Neuronal stem cell (in vitro differentiated cells): Measurements from ENCODE around the gene ARFGAP1.

Experiments used
- DNase-seq: peaks from one replicate; pipeline ENCODE4 v3.0.0-alpha.2; 2013; ENCODE audit warnings: low spot score
- H2AFZ ChIP-seq: one replicate; pipeline ENCODE4 v1.6.1; 2013; ENCODE audit warnings: mild to moderate bottlenecking, low read length, inconsistent platforms
- H2AK5ac ChIP-seq: 2 replicates; pipeline ENCODE4 v1.6.1; 2013; ENCODE audit warnings: low read depth, mild to moderate bottlenecking, inconsistent platforms, low read length, moderate library complexity, mixed read lengths
- H2BK120ac ChIP-seq: 2 replicates; pipeline ENCODE4 v1.6.1; 2013; ENCODE audit warnings: low read depth, mild to moderate bottlenecking, inconsistent platforms, low read length, moderate library complexity, mixed read lengths
- H2BK12ac ChIP-seq: one replicate; pipeline ENCODE4 v1.6.1; 2013; ENCODE audit warnings: low read length, inconsistent platforms
- H2BK15ac ChIP-seq: 2 replicates; pipeline ENCODE4 v1.6.1; 2013; ENCODE audit warnings: mild to moderate bottlenecking, low read length, inconsistent platforms, mixed read lengths
- H2BK5ac ChIP-seq: one replicate; pipeline ENCODE4 v1.6.1; 2013; ENCODE audit warnings: inconsistent platforms, mild to moderate bottlenecking, low read length, moderate library complexity
- H3K14ac ChIP-seq: one replicate; pipeline ENCODE4 v1.6.1; 2013; ENCODE audit warnings: low read length, inconsistent platforms
- H3K18ac ChIP-seq: 2 replicates; pipeline ENCODE4 v1.6.1; 2013; ENCODE audit warnings: low read length, inconsistent platforms
- H3K23ac ChIP-seq: 2 replicates; pipeline ENCODE4 v1.6.1; 2013; ENCODE audit warnings: low read depth, mild to moderate bottlenecking, mixed read lengths, low read length, inconsistent platforms; ENCODE audit not compliant: poor library complexity
- H3K27ac ChIP-seq: replicated peaks from 3 replicates; pipeline ENCODE4 v1.5.1; 2013; ENCODE audit warnings: low read length, inconsistent platforms
- H3K27me3 ChIP-seq, 3 experiments: 2 replicates each; pipeline ENCODE4 v1.6.1; 2013; ENCODE audit warnings: low read length in 3 of 3, mild to moderate bottlenecking in 2 of 3, inconsistent platforms in 1 of 3, low read depth in 1 of 3, mixed read lengths in 1 of 3, moderate library complexity in 1 of 3; ENCODE audit not compliant: control insufficient read depth in 3 of 3, insufficient read depth in 3 of 3
- H3K36me3 ChIP-seq, 2 donors: replicated peaks in 1 of 2; 2 replicates each; pipeline ENCODE4 v1.6.1; 2013; ENCODE audit warnings: low read length in 2 of 2; ENCODE audit not compliant: control insufficient read depth in 2 of 2, insufficient read depth in 2 of 2
- H3K4ac ChIP-seq: 2 replicates; pipeline ENCODE4 v1.6.1; 2013; ENCODE audit warnings: inconsistent platforms, mild to moderate bottlenecking, low read length, moderate library complexity
- H3K4me1 ChIP-seq, 2 donors: 1 replicate in 1 of 2; 2 replicates in 1 of 2; pipeline ENCODE4 v1.6.1; 2013; ENCODE audit warnings: low read length in 2 of 2, low read depth in 1 of 2; ENCODE audit not compliant: control insufficient read depth in 2 of 2, insufficient read depth in 1 of 2
- H3K4me2 ChIP-seq: one replicate; pipeline ENCODE4 v1.6.1; 2013; ENCODE audit warnings: mild to moderate bottlenecking, low read length, inconsistent platforms; ENCODE audit not compliant: insufficient read depth, poor library complexity, severe bottlenecking
- H3K4me3 ChIP-seq, 2 donors: 2 replicates each; pipeline ENCODE4 v1.5.1; 2013; ENCODE audit warnings: low read length in 2 of 2, mild to moderate bottlenecking in 2 of 2, inconsistent platforms in 1 of 2, moderate library complexity in 1 of 2
- H3K79me1 ChIP-seq: one replicate; pipeline ENCODE4 v1.6.1; 2013; ENCODE audit warnings: low read depth, mild to moderate bottlenecking, inconsistent platforms, low read length, moderate library complexity
- H3K9ac ChIP-seq: one replicate; pipeline ENCODE4 v1.6.1; 2013; ENCODE audit warnings: mild to moderate bottlenecking, low read depth, low read length, inconsistent platforms; ENCODE audit not compliant: poor library complexity
- H3K9me3 ChIP-seq, 2 donors: replicated peaks in 1 of 2; 2 replicates each; pipeline versions ENCODE3 to v1.6.1; 2013; ENCODE audit warnings: low read length in 2 of 2, mild to moderate bottlenecking in 2 of 2, inconsistent platforms in 1 of 2, low read depth in 1 of 2, mixed read lengths in 1 of 2, moderate library complexity in 1 of 2; ENCODE audit not compliant: control insufficient read depth in 2 of 2, insufficient read depth in 1 of 2
- H4K8ac ChIP-seq: one replicate; pipeline ENCODE4 v1.6.1; 2013; ENCODE audit warnings: low read depth, mild to moderate bottlenecking, inconsistent platforms, low read length, moderate library complexity
- H4K91ac ChIP-seq: one replicate; pipeline ENCODE4 v1.6.1; 2013; ENCODE audit warnings: low read length, low read depth, mild to moderate bottlenecking, inconsistent platforms; ENCODE audit not compliant: poor library complexity
- WGBS, 2 donors: extraction: QIAGEN DNeasy Blood & Tissue Kit; methylation state at CpG; one replicate each; pipeline ENCODE4 v1.1.7; 2013; ENCODE audit warnings: missing lambda C conversion rate in 2 of 2, mixed read lengths in 1 of 2; ENCODE audit not compliant: insufficient read length in 2 of 2, insufficient replicate concordance in 1 of 2; ENCODE audit errors: extremely low coverage in 2 of 2; 5-methylcytosine and 5-hydroxymethylcytosine counted together

ARFGAP1 gene

GRCh38 chr20:63238031-63238430, 34.6 kb upstream of the ARFGAP1 start:
- H3K4ac ChIP-seq: no peak overlapping the region

DNA sequence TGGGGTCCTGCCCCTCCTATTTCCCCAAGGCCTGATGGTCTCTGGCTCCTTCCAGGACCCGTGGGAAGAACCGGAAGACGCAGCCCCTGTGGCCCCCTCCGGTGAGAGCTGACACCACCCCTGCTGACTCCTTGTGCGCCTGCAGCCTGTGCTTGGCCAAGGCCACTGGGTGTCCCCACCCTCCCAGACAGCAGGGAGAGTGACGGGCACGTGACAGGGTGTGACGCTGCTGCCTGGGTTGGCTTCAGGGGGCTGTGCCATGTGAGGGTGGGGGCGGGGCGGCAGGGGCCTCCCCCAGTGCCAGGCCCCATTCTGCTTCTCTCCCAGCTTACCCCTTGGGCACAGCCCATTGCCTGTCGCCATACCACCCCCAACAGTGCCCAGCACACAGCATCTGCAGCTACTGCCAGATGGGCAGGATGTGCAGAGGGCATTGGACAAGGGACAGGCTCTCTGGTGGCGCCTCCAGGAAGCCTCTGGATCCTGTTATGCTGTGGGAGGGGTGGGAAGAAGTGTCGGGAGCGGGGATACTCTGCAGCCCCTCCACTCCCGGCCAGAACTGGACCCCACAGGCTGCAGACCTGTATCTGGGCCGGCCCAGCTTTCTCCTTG, 34.0 kb upstream of the ARFGAP1 start:
- Histone ChIP-seq H3K9me3 (no peaks in the 10 kb centered on the region), H2AK5ac (peak overlapping the region; percentile 89), H3K18ac (peak overlapping the region; percentile 48), H3K79me1 (no peaks in the 10 kb centered on the region), H3K9ac (no peak overlapping the region), H4K91ac (no peak overlapping the region), H3K4me2 (no peak overlapping the region), H2BK15ac (no peak overlapping the region), H3K4me3 (no peak overlapping the region), H3K4ac (no peak overlapping the region), H3K23ac (peak overlapping the region; percentile 95), H2BK5ac (peak overlapping the region; percentile 6), H3K4me1 (peaks cover 11 to 34% of the 10 kb centered on the region in 2 donors), H3K27ac (no peak overlapping the region), H3K36me3 (no peaks in the 10 kb centered on the region), H3K27me3 (no peaks in the 10 kb centered on the region), H4K8ac (no peak overlapping the region), H3K14ac (no peak overlapping the region), H2AFZ (no peak overlapping the region), H2BK120ac (no peak overlapping the region), H2BK12ac (no peak overlapping the region)
- no CpG with 5 or more reads among the region's 16 CpGs for WGBS, 2 donors
- no peak for DNase-seq

More at GRCh38 chr20:63238031-63238430, 34.6 kb upstream of the ARFGAP1 start:
- Histone ChIP-seq H3K14ac (no peak overlapping the region), H2AFZ (no peak overlapping the region), H3K23ac (no peak overlapping the region), H2AK5ac (no peak overlapping the region), H3K27ac (no peak overlapping the region), H3K79me1 (no peaks in the 10 kb centered on the region), H3K4me3 (no peak overlapping the region), H2BK15ac (no peak overlapping the region), H2BK5ac (peak overlapping the region; percentile 6), H3K18ac (no peak overlapping the region), H3K27me3 (no peaks in the 10 kb centered on the region), H2BK12ac (no peak overlapping the region), H2BK120ac (no peak overlapping the region), H3K4me1 (peaks cover 11 to 38% of the 10 kb centered on the region in 2 donors), H4K91ac (no peak overlapping the region), H3K36me3 (no peaks in the 10 kb centered on the region), H3K4me2 (no peak overlapping the region), H4K8ac (no peak overlapping the region), H3K9me3 (no peaks in the 10 kb centered on the region), H3K9ac (no peak overlapping the region)
- WGBS, 2 donors: no CpG with 5 or more reads among the region's 10 CpGs
- DNase-seq: no peak

DNA sequence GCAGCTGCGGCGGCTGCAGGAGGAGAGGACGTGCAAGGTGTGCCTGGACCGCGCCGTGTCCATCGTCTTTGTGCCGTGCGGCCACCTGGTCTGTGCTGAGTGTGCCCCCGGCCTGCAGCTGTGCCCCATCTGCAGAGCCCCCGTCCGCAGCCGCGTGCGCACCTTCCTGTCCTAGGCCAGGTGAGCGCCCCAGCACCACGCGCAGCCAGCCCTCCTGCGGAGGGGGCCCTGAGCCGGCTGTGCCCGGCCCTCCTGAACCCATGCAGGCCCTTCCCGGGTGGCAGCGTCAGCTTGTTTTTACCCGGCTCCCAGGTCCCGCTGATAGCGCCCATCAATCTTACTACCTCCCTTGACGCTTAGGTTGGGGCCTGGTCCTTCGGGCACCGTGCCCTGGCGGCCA, 33.2 kb upstream of the ARFGAP1 start:
- Histone ChIP-seq H4K8ac (no peak overlapping the region), H4K91ac (no peak overlapping the region), H3K4me1 (peaks cover 11 to 33% of the 10 kb centered on the region in 2 donors), H3K9me3 (no peaks in the 10 kb centered on the region), H3K36me3 (no peaks in the 10 kb centered on the region), H3K27me3 (no peaks in the 10 kb centered on the region), H2BK15ac (no peak overlapping the region), H3K79me1 (no peaks in the 10 kb centered on the region), H2BK12ac (no peak overlapping the region), H2BK5ac (peak overlapping the region; percentile 8), H3K9ac (no peak overlapping the region), H3K27ac (no peak overlapping the region), H2AK5ac (peak overlapping the region; percentile 89), H2BK120ac (no peak overlapping the region), H3K4me3 (no peak overlapping the region), H3K23ac (peak overlapping the region; percentile 93), H3K14ac (no peak overlapping the region), H2AFZ (no peak overlapping the region), H3K4ac (no peak overlapping the region), H3K18ac (peak overlapping the region; percentile 57), H3K4me2 (no peak overlapping the region)
- WGBS, 2 donors: no CpG with 5 or more reads among the region's 30 CpGs
- DNase-seq: no peak

- H3K9me3 ChIP-seq: no peaks in the 10 kb centered on the region
- no peak overlapping the region for H3K4ac ChIP-seq
- no peak overlapping the region for H2BK12ac ChIP-seq
- H3K4me2 ChIP-seq: no peak overlapping the region
- peak overlapping the region; percentile 47 for H2AK5ac ChIP-seq
- peak overlapping the region; percentile 25 for H3K23ac ChIP-seq
- H2BK15ac ChIP-seq: no peak overlapping the region
- H3K14ac ChIP-seq: no peak overlapping the region
- H3K18ac ChIP-seq: no peak overlapping the region
- no peak overlapping the region for H2BK120ac ChIP-seq
- no peak overlapping the region for H2AFZ ChIP-seq
- H3K79me1 ChIP-seq: no peaks in the 10 kb centered on the region
- H3K27ac ChIP-seq: no peak overlapping the region
- no peak overlapping the region for H4K91ac ChIP-seq
- H3K27me3 ChIP-seq: no peaks in the 10 kb centered on the region
- WGBS, 2 donors: no CpG with 5 or more reads among the region's 11 CpGs
- peak overlapping the region; percentile 8 for H2BK5ac ChIP-seq
- H3K36me3 ChIP-seq: no peaks in the 10 kb centered on the region
- no peak for DNase-seq
- H3K4me3 ChIP-seq: no peak overlapping the region
- no peak overlapping the region for H4K8ac ChIP-seq
- H3K9ac ChIP-seq: no peak overlapping the region
- peaks cover 9 to 27% of the 10 kb centered on the region in 2 donors for H3K4me1 ChIP-seq
These were observed 32.6 kb upstream of the ARFGAP1 start for GRCh38 chr20:63240004-63240403.
